ENCODE measurements around the gene RPL37A. TPM values are rescaled to one million over a fixed set of nuclear protein-coding genes. Genes with fewer than 3 reads are reported as not detected.

The RPL37A gene
- total and polyA plus RNA-seq, 10 donors, result 688 to 9,110 (median 2,096) TPM

DNA sequence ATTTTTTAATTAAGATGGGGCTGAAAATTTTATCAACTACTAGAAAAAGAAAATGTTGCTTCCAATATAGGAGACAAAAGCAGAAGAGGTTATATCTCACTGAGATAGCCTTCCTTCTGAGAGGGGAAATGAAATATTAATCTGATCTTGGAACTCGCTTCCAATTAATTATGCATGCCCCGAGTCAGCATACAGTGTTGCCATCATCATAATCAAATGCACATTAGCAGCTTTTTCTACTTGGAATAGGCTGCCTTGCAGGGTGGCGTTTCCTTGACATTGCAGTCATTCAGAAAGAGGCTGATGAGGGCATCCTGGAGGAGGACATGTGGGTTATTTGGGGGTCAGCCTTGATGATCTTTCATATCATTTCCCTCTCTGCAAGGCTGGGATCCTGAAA is 18.4 kb upstream of the RPL37A start:
- H3K9me3 ChIP-seq, result no peaks in the 10 kb centered on the region
- no peak overlapping the region for H3K27ac ChIP-seq
- DNase-seq, result no peak
- H3K27me3 ChIP-seq (replicated peaks in 1 of 7), result no peaks in the 10 kb centered on the region
- no peak overlapping the region for H3K4me3 ChIP-seq
- H3K36me3 ChIP-seq, result peaks cover 0 to 87% (median 58%) of the 10 kb centered on the region in 6 donors
- TF ChIP-seq CTCF (IDR thresholded peaks at IDR 0.05 in 8 of 11, conservative IDR thresholded peaks at IDR 0.05 in 3 of 11) (no peak), POLR2A (IDR thresholded peaks at IDR 0.05) (no peak), POLR2AphosphoS5 (IDR thresholded peaks at IDR 0.05) (no peak)
- H3K4me1 ChIP-seq, result peaks cover 0 to 7% (median 5%) of the 10 kb centered on the region in 6 donors
- 75 to 96% (median 82%) methylated on average over 3 of the region's 3 CpGs for whole genome bisulfite sequencing, 5 donors
- intact Hi-C loops (cut with DNase I; ENCODE audit: low total_unique reads), result no loop called here

- intact Hi-C loops (cut with DNase I; ENCODE audit: low total_unique reads), result no loop called here
- Histone ChIP-seq H3K4me1 (peaks cover 0 to 12% (median 5%) of the 10 kb centered on the region in 6 donors), H3K27ac (no peak overlapping the region), H3K27me3 (replicated peaks in 1 of 7) (no peaks in the 10 kb centered on the region), H3K9me3 (no peaks in the 10 kb centered on the region), H3K4me3 (no peak overlapping the region), H3K36me3 (peaks cover 0 to 63% (median 45%) of the 10 kb centered on the region in 6 donors)
- 77 to 86% (median 84%) methylated on average over 2 of the region's 2 CpGs for WGBS, 5 donors
- DNase-seq, result no peak
- TF ChIP-seq POLR2A (IDR thresholded peaks at IDR 0.05) (no peak), POLR2AphosphoS5 (IDR thresholded peaks at IDR 0.05) (no peak), CTCF (IDR thresholded peaks at IDR 0.05 in 8 of 11, conservative IDR thresholded peaks at IDR 0.05 in 3 of 11) (no peak)
These were observed 16.0 kb upstream of the RPL37A start for GRCh38 chr2:216482640-216483039.

- no peak overlapping the region for H3K4me3 ChIP-seq
- intact Hi-C loops (cut with DNase I; ENCODE audit: low total_unique reads), result no loop called here
- H3K27me3 ChIP-seq (replicated peaks in 1 of 7), result no peaks in the 10 kb centered on the region
- peaks cover 0 to 21% (median 5%) of the 10 kb centered on the region in 6 donors for H3K4me1 ChIP-seq
- 68 to 100% (median 82%) methylated on average over 1 to 3 of the region's 3 CpGs for WGBS, 5 donors
- no peaks in the 10 kb centered on the region for H3K9me3 ChIP-seq
- no peak for DNase-seq
- TF ChIP-seq POLR2AphosphoS5 (IDR thresholded peaks at IDR 0.05) (no peak), POLR2A (IDR thresholded peaks at IDR 0.05) (no peak), CTCF (IDR thresholded peaks at IDR 0.05 in 8 of 11, conservative IDR thresholded peaks at IDR 0.05 in 3 of 11) (no peak)
- H3K27ac ChIP-seq, result peak overlapping the region in 2 of 8 donors; percentile 58 to 59
- H3K36me3 ChIP-seq, result peaks cover 0 to 37% (median 22%) of the 10 kb centered on the region in 6 donors
These were observed 13.4 kb upstream of the RPL37A start for GRCh38 chr2:216485237-216485636.

GRCh38 chr2:216485745-216486144 is 12.9 kb upstream of the RPL37A start:
- Histone ChIP-seq H3K9me3 (no peaks in the 10 kb centered on the region), H3K4me1 (peaks cover 0 to 21% (median 5%) of the 10 kb centered on the region in 6 donors), H3K4me3 (no peak overlapping the region), H3K27me3 (replicated peaks in 1 of 7) (no peaks in the 10 kb centered on the region), H3K27ac (peak overlapping the region in 3 of 8 donors; percentile 38 to 59 (median 58)), H3K36me3 (peaks cover 0 to 32% (median 20%) of the 10 kb centered on the region in 6 donors)
- TF ChIP-seq CTCF (IDR thresholded peaks at IDR 0.05 in 8 of 11, conservative IDR thresholded peaks at IDR 0.05 in 3 of 11), result no peak
- intact Hi-C loops (cut with DNase I; ENCODE audit: low total_unique reads), result no loop called here
- no peak for DNase-seq
- 49 to 78% (median 71%) methylated on average over 5 of the region's 5 CpGs for WGBS, 5 donors

Measured in spleen (tissue), 11 donors.